Panc1 (cell line): Measurements from ENCODE around the gene FARP1. TPM values are rescaled to one million over a fixed set of nuclear protein-coding genes. Genes with fewer than 3 reads are reported as not detected.
A peak's percentile ranks its signal among the peaks of the same experiment; 100 is the strongest.

Source experiments
- ATAC-seq: fragments of 200-7000 bp; cut with Tn5 transposase; 2 replicates; pipeline ENCODE4 v1.9.1; 2020; ENCODE audit warnings: mild to moderate bottlenecking, moderate library complexity
- BruUV-seq: library from RNA; stranded (reverse); fragments of 400-500 nt; replicated peaks from 2 replicates; lab custom pipeline; 2021; lab: Mats Ljungman, UMichigan
- CTCF ChIA-PET: fragments of 300-600 bp; sonication (Branson Sonifier 250); formaldehyde crosslinking; loops from one replicate; lab custom pipeline; 2022; ENCODE audit warnings: antibody characterized with exemption; lab: Charles Lee
- POLR2A ChIA-PET: fragments of 300-600 bp; sonication (Branson Sonifier 250); formaldehyde crosslinking; loops from one replicate; lab custom pipeline; 2022; ENCODE audit warnings: antibody characterized with exemption; lab: Charles Lee
- DNase-seq: peaks from one replicate; pipeline ENCODE4 v3.0.0-alpha.2; 2010; ENCODE audit warnings: low read depth, low spot score
- H3K27ac ChIP-seq: 2 replicates; pipeline ENCODE4 v1.5.1; 2011; ENCODE audit warnings: mild to moderate bottlenecking, low read length, inconsistent platforms
- H3K27me3 ChIP-seq: fragments of 200-500 bp; sonication (Bioruptor generic); 2 replicates; pipeline ENCODE4 v1.6.0; 2014; ENCODE audit warnings: low read length, inconsistent platforms; ENCODE audit not compliant: control insufficient read depth, insufficient read depth
- H3K36me3 ChIP-seq: fragments of 200-500 bp; sonication (Bioruptor generic); 2 replicates; pipeline ENCODE4 v1.5.1; 2014; ENCODE audit warnings: inconsistent platforms, mild to moderate bottlenecking, low read length, moderate library complexity; ENCODE audit not compliant: control insufficient read depth, insufficient read depth
- H3K4me1 ChIP-seq: 2 replicates; pipeline ENCODE4 v1.5.1; 2011; ENCODE audit warnings: inconsistent platforms, mild to moderate bottlenecking, low read length, moderate library complexity; ENCODE audit not compliant: control insufficient read depth, insufficient read depth
- H3K4me3 ChIP-seq, 2 experiments: 2 replicates each; pipeline ENCODE4 v1.5.1; 2011 to 2012; ENCODE audit warnings: low read depth in 2 of 2, low read length in 2 of 2, mild to moderate bottlenecking in 2 of 2, inconsistent platforms in 1 of 2, moderate library complexity in 1 of 2
- H3K9me3 ChIP-seq: fragments of 200-500 bp; sonication (Bioruptor generic); 2 replicates; pipeline ENCODE4 v1.5.1; 2014; ENCODE audit warnings: low read depth, mild to moderate bottlenecking, inconsistent platforms, low read length, moderate library complexity; ENCODE audit not compliant: control insufficient read depth, insufficient read depth
- POLR2AphosphoS5 ChIP-seq: IDR thresholded peaks from 2 replicates; pipeline ENCODE4 v1.6.1; 2012; ENCODE audit warnings: mild to moderate bottlenecking, low read depth, low read length, moderate library complexity
- REST ChIP-seq, 2 experiments: IDR thresholded peaks; 2 replicates each; pipeline ENCODE4 v1.6.1; 2011 to 2012; ENCODE audit warnings: low read depth in 2 of 2, control low read depth in 1 of 2, low read length in 1 of 2, mild to moderate bottlenecking in 1 of 2, moderate library complexity in 1 of 2; ENCODE audit not compliant: insufficient read depth in 1 of 2
- SIN3A ChIP-seq: IDR thresholded peaks from 2 replicates; pipeline ENCODE4 v1.6.1; 2012; ENCODE audit warnings: low read depth, mild to moderate bottlenecking, low read length, moderate library complexity, borderline replicate concordance; ENCODE audit not compliant: insufficient read depth
- TCF7L2 ChIP-seq: IDR thresholded peaks from 2 replicates; pipeline ENCODE4 v1.6.1; 2011; ENCODE audit warnings: mild to moderate bottlenecking, low read depth, low read length, inconsistent platforms
- in situ Hi-C: cut with HindIII; loops from 2 replicates; pipeline ENCODE4 v1.10.0; 2016; ENCODE audit warnings: low sequenced_read_pairs, low pct_unique_long_range_greater_than_20kb
- intact Hi-C: fragments of 100-400 bp; cut with micrococcal nuclease; formaldehyde crosslinking; loops from one replicate; pipeline ENCODE4 v1.10.0; 2022; ENCODE audit not compliant: unreplicated experiment
- total RNA-seq: library from RNA; stranded (reverse); gene quantifications from one replicate; pipeline ENCODE4 v1.2.1, GENCODE V29; 2021; ENCODE audit not compliant: unreplicated experiment
- TF ChIP-seq, protein P1 (sequence below): fragments of 450-650 bp; IDR thresholded peaks from 2 replicates; pipeline ENCODE4 v1.5.1; 2017; ENCODE audit warnings: mild to moderate bottlenecking

FARP1 gene
- total RNA-seq, 1 experiment from 2014 or later = 61.9 TPM

GRCh38 chr13:98301721-98302120 is 158.8 kb downstream of the FARP1 start:
- POLR2A ChIA-PET = no interaction called here
- CTCF ChIA-PET = no interaction called here
- ATAC-seq = peak; percentile 73; the same call in 1 of the 2 replicates

DNA sequence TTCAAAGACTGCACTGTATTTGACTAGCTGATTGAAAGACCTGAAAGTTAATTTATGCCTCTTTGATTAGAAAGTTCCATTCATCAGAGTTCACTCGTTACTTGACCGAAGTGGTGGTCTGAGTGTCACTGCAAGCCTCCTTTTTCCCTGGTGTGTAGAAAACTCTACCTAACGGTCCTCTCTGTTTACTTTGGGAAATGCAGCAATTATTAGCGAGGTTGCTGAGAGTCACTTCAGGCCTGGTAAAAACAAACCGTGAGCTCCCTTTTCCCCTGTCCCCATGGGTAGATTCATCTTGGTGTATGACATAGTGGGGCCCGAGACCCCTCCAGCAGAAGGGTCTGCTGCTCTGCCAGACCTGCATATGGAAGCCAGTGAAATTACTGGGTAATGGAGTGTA is 161.0 kb downstream of the FARP1 start:
- ChIA-PET CTCF (no interaction called here), POLR2A (no interaction called here)
- Histone ChIP-seq H3K36me3 (no peaks in the 10 kb centered on the region), H3K27me3 (no peaks in the 10 kb centered on the region), H3K9me3 (no peaks in the 10 kb centered on the region), H3K4me3 (no peak overlapping the region), H3K27ac (no peak overlapping the region), H3K4me1 (peaks cover 17% of the 10 kb centered on the region)
- no TSS peak for BruUV-seq
- TF ChIP-seq, protein P1, sequence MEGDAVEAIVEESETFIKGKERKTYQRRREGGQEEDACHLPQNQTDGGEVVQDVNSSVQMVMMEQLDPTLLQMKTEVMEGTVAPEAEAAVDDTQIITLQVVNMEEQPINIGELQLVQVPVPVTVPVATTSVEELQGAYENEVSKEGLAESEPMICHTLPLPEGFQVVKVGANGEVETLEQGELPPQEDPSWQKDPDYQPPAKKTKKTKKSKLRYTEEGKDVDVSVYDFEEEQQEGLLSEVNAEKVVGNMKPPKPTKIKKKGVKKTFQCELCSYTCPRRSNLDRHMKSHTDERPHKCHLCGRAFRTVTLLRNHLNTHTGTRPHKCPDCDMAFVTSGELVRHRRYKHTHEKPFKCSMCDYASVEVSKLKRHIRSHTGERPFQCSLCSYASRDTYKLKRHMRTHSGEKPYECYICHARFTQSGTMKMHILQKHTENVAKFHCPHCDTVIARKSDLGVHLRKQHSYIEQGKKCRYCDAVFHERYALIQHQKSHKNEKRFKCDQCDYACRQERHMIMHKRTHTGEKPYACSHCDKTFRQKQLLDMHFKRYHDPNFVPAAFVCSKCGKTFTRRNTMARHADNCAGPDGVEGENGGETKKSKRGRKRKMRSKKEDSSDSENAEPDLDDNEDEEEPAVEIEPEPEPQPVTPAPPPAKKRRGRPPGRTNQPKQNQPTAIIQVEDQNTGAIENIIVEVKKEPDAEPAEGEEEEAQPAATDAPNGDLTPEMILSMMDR = no peak
- TF ChIP-seq TCF7L2 (no peak), SIN3A (no peak), REST (IDR thresholded peaks at IDR 0.05; ENCODE audit: insufficient read depth in 1 of 2, low read depth in 2 of 2, low read length in 1 of 2) (no peak), POLR2AphosphoS5 (no peak)
- ATAC-seq (no peak), DNase-seq (no peak)
- intact Hi-C loops = no loop called here
- in situ Hi-C loops = no loop called here

More at GRCh38 chr13:98301721-98302120, 158.8 kb downstream of the FARP1 start:
- H3K9me3 ChIP-seq = no peaks in the 10 kb centered on the region
- peak overlapping the region in 1 of 2 experiments; percentile 16; a peak in 2 of 4 replicates for H3K4me3 ChIP-seq
- in situ Hi-C loops = no loop called here
- no TSS peak for BruUV-seq
- 0 out of 2 replicates have a peak overlapping the region, but pooled peaks have one; percentile 4 for H3K27ac ChIP-seq
- TF ChIP-seq REST (IDR thresholded peaks at IDR 0.05; ENCODE audit: insufficient read depth in 1 of 2, low read depth in 2 of 2, low read length in 1 of 2) = no peak
- no peak for TF ChIP-seq POLR2AphosphoS5
- no peak for TF ChIP-seq SIN3A
- no peak for TF ChIP-seq TCF7L2
- TF ChIP-seq, protein P1 = no peak
- H3K4me1 ChIP-seq = peaks cover 13% of the 10 kb centered on the region
- no peaks in the 10 kb centered on the region for H3K36me3 ChIP-seq
- DNase-seq = no peak
- intact Hi-C loops = no loop called here
- H3K27me3 ChIP-seq = no peaks in the 10 kb centered on the region
